ENCODE results near the gene LY6G6F.
A peak's percentile ranks its signal among the peaks of the same experiment; 100 is the strongest.

GRCh38 chr6:31736021-31736767 lies 29.5 kb downstream of the LY6G6F start, which contains the start of gene CLIC1:
- TF ChIP-seq POLR2AphosphoS5 (IDR thresholded peaks at IDR 0.05) (peak; percentile 96), CTCF (IDR thresholded peaks at IDR 0.05) (no peak), POLR2A (IDR thresholded peaks at IDR 0.05) (peak; percentile 86 to 88), EP300 (IDR thresholded peaks at IDR 0.05) (no peak)
